Measurements from ENCODE around the gene SRSF8.
"Not testable (repeated sequence)": the region's sequence is repeated elsewhere in the genome, so short reads cannot be mapped to it uniquely, and the experiment has no call there.

Gene SRSF8

DNA sequence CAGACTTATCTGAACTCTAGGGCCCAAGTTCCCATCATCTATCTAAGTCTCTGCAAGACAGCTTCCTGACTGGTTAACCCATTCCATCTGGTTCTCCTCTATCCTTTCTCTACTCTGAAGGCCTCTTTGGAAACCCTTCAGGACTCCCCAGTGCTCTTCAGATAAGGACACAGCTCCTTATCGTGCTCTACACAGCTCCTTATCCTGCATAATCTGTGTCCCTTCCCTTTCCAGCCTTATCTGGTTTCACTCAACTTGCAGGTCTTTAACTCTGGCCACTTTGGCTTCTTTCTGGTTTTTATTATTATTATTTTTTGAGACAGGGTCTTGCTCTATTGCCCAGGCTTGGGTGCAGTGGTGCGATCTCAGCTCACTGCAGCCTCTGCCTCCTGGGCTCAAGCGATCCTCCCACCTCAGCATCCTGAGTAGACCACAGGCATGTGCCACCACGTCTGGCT lies 33.5 kb downstream of the SRSF8 start:
- no peak for DNase-seq

GRCh38 chr11:95100856-95101507 lies 34.3 kb downstream of the SRSF8 start:
- DNase-seq = no peak

GRCh38 chr11:95101935-95102334 lies 35.2 kb downstream of the SRSF8 start:
- no peak for DNase-seq

DNA sequence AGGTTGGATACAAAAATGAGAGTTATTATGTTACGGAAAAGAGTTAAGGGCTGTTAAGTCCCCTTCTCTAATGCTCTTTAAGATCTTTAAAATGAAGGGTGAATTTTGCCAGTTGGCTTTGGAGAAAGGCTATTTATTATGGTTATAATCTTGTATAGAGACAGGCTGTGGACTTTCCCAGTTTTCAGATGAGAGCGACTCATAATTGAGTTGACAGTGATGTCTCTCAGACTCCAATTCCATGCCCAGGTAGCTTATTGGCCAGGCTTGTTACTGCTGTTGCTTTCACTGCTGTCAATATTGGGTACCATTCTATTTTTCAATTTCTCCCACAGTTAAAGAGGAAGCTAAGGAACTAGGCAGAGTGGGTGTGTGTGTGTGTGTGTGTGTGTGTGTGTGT lies 36.0 kb downstream of the SRSF8 start:
- no peak for DNase-seq

GRCh38 chr11:95103701-95104100 lies 37.0 kb downstream of the SRSF8 start:
- DNase-seq = no peak

- DNase-seq = no peak
Observed at GRCh38 chr11:95104121-95104830, 37.6 kb downstream of the SRSF8 start.

GRCh38 chr11:95104856-95105255 lies 38.1 kb downstream of the SRSF8 start:
- no peak for DNase-seq

DNA sequence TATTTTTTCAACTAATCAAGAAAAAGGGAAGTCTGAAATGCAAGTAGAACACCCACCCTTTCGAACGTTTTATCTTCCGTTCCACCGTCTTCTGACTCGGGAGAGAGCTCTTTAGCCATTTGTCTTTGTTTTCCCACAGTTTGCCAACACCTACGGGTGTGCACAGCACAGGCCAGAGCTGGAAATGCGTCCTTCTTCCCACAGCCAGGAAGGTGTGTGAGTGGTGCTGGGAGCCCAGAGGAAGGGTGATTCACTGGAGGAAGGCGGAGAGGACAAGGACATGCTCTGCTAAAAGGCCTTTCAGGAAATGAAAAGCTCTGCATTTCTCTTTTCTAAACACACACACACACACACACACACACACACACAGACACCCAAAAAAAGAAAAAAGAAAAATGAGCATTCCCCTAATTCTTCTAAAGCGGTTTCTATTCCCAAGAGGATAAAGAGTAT lies 41.5 kb downstream of the SRSF8 start:
- no peak for DNase-seq

DNA sequence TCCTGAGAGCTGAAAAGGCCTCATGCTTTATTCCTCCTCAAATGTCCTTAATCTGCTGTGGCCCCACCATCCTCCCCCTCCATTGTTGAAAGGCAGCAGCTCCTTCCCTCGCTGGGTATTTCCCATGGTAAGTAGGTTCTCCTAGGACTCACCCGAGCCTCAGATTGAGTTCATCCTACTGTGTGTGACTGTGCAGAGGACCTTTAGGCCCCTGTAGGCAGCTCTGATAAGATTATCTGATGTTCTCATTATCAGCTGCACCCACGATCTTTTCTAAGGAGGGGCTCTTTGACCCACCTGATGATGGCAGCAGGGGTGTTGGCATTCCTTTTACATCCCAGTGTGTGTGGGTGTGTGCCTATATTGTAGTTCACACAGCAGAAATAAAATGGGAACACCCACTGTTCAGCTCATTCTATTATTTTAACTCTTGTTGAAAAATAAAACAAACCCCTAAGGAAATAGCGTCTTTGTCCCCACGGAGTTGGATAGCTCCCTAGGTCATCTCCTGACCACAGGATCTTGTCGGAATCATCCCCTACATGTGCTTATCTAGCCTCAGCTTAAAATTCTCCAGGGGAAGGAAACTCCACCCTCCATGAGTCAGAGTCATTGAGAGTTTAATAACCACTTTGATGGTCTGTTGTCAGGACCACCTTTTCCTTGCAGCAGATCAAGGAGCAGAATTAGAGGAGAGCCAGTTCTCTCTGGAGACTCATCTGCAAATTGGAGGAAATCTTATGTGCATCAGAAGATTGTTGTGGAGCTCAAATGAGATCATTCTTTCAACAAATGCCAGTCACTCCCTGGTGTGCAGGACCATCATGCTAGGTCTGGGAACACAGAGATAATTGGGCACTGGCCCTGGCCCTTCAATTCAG lies 42.2 kb downstream of the SRSF8 start:
- DNase-seq = no peak

- DNase-seq = not testable (repeated sequence)
Observed at GRCh38 chr11:95111471-95111870, 44.8 kb downstream of the SRSF8 start.

GRCh38 chr11:95111923-95112540 lies 45.3 kb downstream of the SRSF8 start:
- DNase-seq = no peak

DNA sequence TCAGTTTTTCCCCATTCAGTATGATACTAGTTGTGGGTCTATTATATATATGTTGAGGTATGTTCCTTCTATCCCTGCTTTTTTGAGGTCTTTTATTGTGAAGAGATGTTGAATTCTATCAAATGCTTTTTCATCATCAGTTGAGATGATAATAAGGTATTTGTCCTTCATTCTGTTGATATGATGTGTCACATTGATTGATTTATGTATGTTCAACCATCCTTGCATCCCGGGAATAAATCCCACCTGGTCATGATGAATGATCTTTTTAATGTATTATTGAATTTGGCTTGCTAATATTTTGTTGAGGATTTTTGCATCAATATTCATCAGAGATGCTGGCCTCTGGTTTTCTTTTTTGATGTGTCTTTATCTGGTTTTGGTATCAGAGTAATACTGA lies 48.9 kb downstream of the SRSF8 start:
- DNase-seq = no peak

DNA sequence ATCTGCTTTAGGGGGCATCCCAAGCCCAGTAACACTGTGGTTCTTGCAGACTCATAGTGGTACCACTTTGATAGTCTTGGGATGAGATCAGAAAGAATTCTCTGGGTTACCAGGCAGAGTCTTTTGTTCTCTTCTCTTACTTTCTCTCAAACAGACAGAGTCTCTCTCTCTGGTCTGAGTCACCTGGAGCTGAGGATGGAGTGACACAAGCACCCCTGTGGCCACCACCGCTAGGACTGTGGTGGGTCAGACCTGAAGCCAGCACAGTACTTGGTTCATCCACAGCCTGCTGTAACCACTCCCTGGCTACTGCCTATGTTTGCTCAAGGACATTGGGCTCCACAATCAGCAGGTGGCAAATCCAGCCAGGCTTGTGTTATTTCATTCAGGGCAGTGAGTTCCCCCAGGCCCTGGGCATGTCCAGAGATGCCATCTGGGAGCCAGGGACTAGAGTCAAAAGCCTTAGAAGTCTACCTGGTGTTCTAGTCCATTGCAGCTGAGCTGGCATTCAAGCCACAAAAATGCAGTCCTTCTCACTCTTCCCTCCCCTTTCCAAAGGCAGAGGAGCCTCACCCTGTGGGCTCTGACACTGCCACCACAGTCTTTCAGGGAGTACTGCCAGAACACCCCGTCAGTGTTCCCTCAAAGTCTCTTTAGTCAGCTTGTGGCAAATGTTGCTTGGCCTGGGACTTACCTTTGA lies 52.8 kb downstream of the SRSF8 start:
- no peak for DNase-seq

Measured in DMS79 (cell line).